GOT3 (cell line): ENCODE data around the gene GPBP1.
"Not testable (repeated sequence)": the region's sequence is repeated elsewhere in the genome, so short reads cannot be mapped to it uniquely, and the experiment has no call there.

Experiments used
- DNase-seq: peaks from one replicate; lab custom pipeline; 2025; ENCODE audit warnings: mixed read lengths; lab: John Stamatoyannopoulos, UW

GPBP1 gene

DNA sequence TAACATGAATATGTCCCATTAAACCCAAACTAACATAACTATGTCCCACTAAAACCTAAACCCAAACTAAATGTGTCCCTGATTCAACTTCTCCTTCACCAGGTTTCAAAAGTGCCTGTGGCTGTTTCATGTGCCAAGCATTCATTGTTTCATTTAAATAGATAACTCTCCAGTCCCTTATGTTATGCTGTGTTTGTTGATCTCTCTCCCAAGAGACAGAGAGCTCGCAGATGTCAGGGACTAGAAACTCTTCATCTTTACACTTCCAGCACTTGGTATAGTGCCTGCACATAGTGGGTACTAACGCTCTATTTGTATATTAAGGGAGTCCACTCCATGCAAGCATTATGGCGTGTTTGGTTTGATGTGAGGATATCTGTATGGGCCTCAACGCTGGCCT is 118.0 kb downstream of the GPBP1 start:
- no peak for DNase-seq

DNA sequence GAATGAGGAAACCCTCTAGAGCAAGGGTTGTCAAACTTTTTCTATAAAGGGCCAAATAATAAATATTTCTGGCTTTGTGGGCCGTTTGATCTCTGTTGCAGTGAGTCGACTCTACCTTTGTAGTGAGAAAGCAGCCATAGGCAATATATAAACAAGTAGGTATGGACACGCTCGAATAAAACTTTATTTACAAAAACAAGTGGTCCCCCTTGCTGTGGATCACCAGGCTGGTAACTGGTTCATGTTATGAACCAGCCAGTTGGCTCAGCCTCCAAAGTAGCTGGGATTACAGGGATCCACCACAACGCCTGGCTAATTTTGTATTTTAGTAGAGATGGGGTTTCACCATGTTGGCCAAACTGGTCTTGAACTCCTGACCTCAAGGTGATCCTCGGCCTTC is 118.5 kb downstream of the GPBP1 start:
- no peak for DNase-seq

DNA sequence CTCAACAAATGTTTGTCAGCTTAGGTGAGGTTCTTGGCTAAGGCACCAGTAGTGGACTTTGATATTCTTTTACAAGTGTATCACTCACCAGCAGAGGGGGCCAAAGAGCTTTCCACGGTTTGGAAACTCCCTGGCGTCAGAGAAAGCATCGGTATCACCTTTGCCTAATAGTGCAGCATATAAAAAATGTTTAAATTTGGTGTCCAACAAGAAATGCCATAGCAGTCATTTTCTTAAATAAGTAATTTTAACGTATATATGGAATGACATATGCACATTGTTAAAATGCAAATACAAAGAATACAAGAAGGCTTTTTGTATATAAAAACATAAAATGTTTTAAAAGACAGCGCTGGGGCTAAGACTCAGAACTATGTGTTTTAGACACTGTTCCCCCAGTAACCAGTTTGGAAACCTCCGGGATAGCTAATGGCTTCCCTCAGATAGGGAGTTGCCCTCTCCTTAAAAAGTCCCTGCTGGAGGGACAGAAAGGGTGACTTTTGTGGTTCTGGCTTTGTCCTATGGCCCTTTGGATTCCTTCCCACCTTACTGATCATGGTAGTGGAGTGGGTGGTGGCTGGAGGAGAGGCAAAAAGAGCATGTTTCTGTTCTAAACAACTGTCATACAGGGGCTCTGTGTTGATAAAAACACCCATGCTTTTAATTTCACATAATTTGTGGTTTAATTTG is 124.6 kb downstream of the GPBP1 start:
- peak; percentile 2 for DNase-seq

DNA sequence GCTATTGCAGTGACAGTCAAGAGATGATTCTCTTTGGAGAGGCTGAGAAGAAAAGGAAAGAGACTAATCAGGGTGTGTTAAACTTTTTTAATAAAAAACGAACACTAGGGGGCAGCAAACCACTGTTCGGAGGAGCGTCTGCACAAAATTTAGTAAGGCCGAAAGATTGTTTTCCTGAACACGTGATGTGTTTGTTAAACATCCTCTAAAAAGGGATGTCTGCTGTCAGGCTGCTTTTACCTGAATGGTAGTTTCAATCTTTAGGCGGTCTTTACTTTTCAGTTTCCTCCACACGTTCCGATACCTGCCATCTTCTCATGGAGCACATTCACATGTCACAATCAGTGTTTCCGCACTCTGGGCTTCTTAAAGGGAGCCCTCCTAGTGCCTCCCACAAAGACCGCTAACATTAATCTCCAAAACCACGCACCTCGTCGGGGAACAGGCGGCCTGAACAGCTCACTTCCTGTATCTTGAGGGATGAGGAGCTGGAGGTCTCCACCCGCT is 125.2 kb downstream of the GPBP1 start:
- DNase-seq, result no peak

DNA sequence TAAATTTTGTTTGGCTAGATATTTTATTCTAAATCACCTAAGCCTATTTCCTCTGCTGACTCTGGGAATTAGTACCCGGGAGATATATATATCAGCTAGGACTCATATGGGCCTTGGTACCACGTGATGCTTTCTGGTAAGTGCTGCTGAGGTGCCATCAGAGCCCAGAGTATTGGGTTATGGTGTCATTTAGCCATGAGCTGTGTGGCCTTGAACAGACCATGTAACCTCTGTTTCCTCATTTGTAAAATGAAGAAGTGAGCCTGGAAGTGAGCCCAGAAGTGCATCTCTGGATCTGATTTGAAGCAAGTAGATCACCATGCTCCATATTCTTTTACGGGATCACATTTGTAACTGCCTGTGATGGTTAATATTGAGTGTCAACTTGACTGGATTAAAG is 126.1 kb downstream of the GPBP1 start:
- no peak for DNase-seq

DNA sequence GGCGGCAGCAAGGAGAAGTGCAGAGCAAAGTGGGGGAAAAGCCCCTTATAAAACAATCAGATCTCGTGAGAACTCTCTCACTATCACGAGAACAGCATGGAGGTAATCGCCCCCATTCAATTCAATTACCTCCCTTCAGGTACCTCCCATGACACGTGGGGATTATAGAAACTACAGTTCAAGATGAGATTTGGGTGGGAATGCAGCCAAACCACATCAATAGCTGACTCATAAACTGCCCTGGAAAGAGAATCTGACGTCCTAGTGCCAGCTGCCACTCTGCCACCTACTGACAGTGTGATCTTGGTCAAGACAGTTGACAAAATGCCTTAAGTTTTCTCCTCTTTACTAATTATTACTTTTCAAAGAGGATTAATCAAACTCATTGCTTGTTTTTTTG is 128.3 kb downstream of the GPBP1 start:
- no peak for DNase-seq

DNA sequence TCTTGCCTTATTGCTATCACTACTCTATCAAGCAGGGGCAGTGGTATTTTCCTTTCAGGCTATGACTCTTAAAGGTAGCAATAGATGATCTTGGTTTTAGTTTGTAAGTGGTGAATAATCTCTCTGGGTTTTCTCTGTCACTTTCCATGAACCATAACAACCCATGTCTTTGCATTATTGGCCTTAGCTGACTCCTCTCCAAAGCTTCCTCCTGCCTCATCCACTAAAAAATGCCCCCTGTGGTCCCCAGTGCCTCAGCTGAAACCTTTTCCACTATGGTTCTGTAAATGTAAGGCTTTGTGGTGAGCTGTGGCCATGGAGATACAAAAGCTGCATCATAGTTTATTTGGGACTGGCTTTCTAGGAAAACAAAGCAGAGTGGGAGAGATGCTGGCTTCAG is 128.8 kb downstream of the GPBP1 start:
- no peak for DNase-seq

DNA sequence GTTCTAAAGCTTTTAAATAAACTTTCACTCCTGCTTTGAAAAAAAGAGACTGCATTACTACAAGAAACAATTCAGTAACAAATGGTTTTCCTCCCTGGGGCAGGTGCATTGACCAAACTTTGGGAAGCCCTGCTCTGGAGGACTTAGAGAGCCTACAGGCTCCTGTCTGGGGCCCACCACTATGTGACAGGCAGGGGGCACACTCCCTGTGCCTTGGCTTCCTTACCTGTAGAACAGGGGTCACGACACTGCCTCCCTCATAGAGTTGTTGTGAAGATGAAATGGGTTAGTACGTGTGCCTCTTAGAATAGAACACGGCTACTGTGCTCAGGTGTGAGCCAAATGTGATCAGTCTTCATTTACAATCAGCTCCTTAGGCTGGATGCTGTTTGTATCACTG is 130.1 kb downstream of the GPBP1 start:
- no peak for DNase-seq

DNA sequence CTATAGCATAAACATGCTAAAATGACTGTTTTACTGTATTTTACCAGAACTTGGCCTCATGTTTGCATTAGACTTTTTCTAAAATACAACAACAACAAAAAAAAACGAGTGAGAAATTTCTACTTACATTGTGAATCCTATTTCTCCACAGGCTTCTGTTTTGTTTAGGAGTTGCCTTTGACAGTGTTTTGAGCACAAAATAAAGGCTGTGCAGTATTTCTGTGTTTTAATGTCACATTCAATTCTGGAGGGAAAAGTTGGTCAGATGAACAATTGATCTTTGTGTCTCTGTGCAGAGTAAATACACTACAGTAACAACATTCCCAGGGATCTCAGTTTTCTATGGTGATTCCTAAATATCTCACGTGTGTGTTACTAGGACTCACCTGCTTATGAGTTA is 131.1 kb downstream of the GPBP1 start:
- no peak for DNase-seq

DNA sequence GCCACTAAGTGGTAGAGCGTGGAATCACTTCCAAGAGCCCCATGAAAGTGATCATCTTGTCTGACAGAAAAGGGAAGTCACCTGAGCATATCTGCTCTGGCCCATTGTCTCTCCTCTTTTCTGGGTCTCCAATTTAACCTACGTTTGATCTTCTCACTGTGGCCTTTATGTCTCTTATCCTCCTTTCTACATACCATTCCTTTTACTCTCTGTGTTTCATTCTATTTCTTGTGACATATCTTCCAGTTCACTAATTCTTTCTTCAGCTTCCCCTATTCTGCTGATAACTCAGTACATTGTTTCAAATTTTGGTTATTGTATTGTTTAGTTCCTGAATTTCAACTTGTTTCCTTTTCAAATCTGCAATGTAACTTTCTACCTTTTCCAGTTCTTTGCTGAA is 132.5 kb downstream of the GPBP1 start:
- DNase-seq, result no peak

DNA sequence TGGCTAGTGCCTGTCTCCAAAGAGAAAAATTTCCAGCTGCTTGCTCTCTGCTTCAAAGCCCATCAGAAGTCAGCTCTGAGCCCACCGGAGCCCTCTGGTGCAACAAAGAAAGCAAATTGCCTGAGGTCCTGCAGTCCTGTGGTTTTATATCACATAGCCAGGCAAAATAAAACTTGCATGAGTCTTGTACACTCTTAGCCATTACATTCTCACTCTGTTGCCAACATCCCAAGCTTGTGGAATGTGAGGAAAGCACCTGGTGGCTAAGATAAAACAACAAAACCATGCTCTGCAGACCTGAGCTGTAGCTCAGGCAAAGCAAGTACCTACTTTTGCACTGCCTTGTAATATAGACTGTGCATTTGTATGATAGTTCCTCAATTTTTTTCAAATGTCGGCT is 133.7 kb downstream of the GPBP1 start:
- DNase-seq, result no peak

DNA sequence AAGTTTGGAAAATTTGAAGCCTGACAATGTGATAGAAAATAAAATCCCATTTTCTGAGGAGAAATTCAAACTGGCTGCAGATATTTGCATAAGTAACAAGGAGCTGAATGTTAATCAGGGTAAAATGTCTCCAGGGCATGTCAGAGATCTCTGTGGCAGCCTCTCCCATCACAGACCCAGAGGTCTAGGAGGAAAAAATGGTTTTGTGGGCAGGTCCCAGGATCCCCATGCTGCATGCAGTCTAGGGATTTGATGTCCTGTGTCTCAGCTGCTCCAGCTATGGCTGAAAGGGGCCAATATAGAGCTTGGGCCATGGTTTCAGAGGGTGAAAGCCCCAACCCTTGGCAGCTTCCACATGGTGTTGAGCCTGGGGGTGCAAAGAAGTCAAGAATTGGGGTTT is 135.2 kb downstream of the GPBP1 start:
- DNase-seq, result not testable (repeated sequence)

DNA sequence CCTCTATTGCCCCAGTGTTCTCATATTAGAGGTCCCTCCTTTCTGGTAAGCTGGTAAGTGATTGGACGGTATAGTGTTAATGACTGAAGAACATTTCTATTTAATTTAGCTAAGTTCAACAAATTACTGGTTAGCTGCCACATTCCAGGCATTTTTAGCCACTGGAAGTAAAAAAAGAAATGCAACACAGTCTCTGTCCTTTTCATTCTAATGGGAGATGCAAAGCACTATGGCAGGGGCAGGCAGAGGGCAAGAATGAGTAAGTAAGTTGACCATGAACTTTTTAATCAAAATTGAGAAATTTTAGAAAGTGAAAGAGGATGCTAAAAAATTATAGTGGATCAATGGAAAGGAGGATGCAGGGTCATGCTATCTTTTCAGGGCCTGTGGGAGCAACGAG is 137.4 kb downstream of the GPBP1 start:
- no peak for DNase-seq

DNA sequence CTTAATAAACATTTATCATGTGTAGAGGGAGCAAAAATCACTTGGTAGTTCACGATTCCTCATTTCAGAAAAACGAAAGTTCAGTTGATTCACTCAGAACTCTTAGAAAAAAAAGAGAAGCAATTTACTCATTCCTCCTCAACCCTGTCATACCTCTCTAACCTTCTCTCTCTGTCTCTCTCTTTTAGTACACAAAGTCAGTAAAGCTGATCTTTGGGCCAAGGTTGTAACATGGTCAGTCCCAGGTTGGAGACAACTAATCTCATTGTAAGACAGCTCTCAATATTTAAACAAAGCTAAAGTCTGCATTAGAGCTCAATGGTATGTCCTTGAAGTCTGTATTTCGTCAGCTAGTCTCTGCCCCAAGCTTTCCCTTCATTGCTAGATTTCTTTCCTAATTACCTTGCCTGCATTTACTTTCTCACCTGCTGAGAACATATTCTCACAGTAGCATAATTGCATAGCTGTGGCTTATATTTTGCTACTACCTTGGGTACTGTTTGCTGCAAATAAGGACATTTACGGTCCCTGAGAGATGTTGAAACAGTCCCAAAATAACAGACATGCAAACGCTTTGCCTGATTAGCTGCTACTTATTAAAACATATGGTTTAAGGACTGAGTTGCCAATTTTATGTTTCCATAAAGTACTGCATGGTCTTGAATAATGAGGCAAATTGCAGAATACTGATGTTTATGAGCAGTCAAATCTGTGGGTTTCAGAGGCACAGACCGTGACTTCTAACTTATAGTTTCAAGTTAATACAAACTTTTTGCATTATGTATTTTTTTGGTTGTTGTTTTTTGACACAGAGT is 138.3 kb downstream of the GPBP1 start:
- DNase-seq, result no peak

DNA sequence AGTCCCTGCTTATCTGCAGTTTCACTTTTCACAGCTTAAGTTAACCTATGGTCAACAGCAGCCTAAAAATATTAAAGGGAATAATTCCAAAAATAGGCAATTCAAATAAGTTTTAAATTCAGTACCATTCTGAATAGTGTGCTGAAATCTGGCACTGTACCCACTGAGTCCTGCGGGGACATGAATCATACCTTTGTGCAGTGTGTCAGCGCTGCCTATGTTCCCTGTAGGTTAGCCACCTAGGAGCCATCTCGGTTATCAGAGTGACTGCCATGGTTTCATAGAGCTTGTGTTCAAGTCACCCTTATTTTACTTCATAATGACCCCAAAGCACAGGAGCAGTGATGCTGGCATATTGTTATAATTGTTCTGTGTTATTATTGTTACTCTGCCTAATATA is 139.9 kb downstream of the GPBP1 start:
- no peak for DNase-seq
